ENCODE measurements around the gene SORBS1. TPM values are rescaled to one million over a fixed set of nuclear protein-coding genes. Genes with fewer than 3 reads are reported as not detected.

SORBS1 gene
- total RNA-seq, 1 donor from 2014 or later = 5.1 TPM

DNA sequence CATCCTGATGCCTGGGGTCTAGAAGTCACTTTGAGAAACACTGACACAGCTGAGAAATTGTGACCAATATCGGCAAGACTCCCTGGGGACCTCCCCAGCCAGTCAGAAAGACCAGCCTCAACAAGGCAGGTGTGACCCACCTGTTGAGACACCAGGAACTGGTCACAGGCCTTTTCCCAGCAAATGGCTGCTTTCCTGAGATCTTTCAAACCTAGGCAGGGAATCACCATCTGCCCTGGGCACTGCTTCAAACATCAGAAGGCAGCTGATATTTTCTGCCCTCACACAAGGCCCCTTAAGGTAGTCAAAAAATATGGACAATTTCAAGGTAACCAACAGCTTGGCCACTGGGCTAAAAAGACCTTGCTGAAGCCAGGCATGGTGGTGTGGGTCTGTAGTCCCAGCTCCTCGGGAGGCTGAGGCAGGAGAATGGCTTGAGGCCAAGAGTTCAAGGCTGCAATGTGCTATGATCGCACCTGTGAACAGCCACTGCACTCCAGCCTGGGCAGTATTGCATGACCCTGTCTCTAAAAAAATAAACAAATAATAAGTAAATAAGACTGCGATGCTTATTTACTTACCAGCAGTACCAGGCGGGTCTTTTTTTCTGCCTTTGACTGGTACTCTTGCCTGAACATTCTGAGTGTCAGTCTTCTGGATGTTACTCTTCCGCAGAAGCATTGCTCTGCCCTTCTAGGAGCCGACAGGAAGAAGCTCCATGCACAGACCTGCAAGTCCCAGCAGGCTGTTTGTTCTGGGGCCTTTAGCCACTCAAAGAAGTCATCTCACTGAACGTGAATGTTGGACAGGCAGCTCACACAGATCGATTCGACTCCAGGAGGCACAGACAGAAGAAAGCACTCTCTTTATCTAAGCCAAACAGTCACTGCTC lies 59.7 kb downstream of the SORBS1 start:
- Histone ChIP-seq H3K9ac (ENCODE audit: low read length) (no peak overlapping the region), H3K27ac (ENCODE audit: low read depth, low read length) (no peak overlapping the region), H4K20me1 (ENCODE audit: insufficient read depth, low read length) (no peaks in the 10 kb centered on the region), H2AFZ (ENCODE audit: low read depth, low read length) (no peak overlapping the region), H3K79me2 (ENCODE audit: insufficient read depth, low read length) (no peaks in the 10 kb centered on the region), H3K4me3 (ENCODE audit: insufficient read depth, low read depth, low read length) (no peak overlapping the region), H3K4me1 (ENCODE audit: insufficient read depth, low read length) (no peaks in the 10 kb centered on the region), H3K9me3 (ENCODE audit: insufficient read depth, low read depth, low read length) (no peaks in the 10 kb centered on the region), H3K27me3 (ENCODE audit: insufficient read depth, low read length) (no peaks in the 10 kb centered on the region), H3K4me2 (ENCODE audit: low read length) (no peak overlapping the region), H3K36me3 (ENCODE audit: insufficient read depth, low read length) (no peaks in the 10 kb centered on the region)
- H3K36me3 Mint-ChIP-seq (ENCODE audit: low read depth, unreplicated experiment) = no peaks in the 10 kb centered on the region
- H3K27ac Mint-ChIP-seq (ENCODE audit: unreplicated experiment) = no peak overlapping the region
- peaks cover 10% of the 10 kb centered on the region for H3K4me1 Mint-ChIP-seq (ENCODE audit: low read depth, unreplicated experiment)
- no peaks in the 10 kb centered on the region for H3K9me3 Mint-ChIP-seq (ENCODE audit: unreplicated experiment)
- H3K27me3 Mint-ChIP-seq (ENCODE audit: low read depth, unreplicated experiment) = peaks cover 4% of the 10 kb centered on the region
- no peak for FAIRE-seq
- H3K4me3 Mint-ChIP-seq (ENCODE audit: unreplicated experiment) = no peak overlapping the region
- no peak for DNase-seq (ENCODE audit: low read depth)
- no peak for TF ChIP-seq EZH2 (IDR thresholded peaks at IDR 0.05; ENCODE audit: insufficient read depth, low read length)
- TF ChIP-seq, protein P1, sequence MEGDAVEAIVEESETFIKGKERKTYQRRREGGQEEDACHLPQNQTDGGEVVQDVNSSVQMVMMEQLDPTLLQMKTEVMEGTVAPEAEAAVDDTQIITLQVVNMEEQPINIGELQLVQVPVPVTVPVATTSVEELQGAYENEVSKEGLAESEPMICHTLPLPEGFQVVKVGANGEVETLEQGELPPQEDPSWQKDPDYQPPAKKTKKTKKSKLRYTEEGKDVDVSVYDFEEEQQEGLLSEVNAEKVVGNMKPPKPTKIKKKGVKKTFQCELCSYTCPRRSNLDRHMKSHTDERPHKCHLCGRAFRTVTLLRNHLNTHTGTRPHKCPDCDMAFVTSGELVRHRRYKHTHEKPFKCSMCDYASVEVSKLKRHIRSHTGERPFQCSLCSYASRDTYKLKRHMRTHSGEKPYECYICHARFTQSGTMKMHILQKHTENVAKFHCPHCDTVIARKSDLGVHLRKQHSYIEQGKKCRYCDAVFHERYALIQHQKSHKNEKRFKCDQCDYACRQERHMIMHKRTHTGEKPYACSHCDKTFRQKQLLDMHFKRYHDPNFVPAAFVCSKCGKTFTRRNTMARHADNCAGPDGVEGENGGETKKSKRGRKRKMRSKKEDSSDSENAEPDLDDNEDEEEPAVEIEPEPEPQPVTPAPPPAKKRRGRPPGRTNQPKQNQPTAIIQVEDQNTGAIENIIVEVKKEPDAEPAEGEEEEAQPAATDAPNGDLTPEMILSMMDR (IDR thresholded peaks at IDR 0.05; ENCODE audit: insufficient read depth, low read depth, low read length) = no peak

DNA sequence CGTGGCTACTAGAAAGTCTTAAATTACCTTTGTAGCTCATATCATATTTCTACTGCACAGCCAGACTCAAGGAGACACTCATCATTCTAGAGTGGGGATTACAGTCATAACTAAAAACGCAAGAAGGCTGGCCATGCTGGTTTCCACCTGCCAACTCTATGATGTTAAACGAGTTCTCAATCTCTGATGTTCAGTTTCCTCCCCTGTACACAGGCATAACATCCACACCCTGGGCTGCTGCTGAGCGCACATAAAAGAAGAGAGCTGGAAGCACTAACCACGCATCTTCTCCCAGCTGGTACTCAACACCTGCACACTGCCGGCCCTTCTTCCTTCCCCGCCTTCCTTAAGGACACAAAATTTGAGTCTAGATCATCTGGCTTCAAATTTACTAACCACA lies 60.5 kb downstream of the SORBS1 start:
- H3K79me2 ChIP-seq (ENCODE audit: insufficient read depth, low read length) = no peaks in the 10 kb centered on the region
- H3K27me3 ChIP-seq (ENCODE audit: insufficient read depth, low read length) = no peaks in the 10 kb centered on the region
- no peak overlapping the region for H3K4me2 ChIP-seq (ENCODE audit: low read length)
- no peak overlapping the region for H3K9ac ChIP-seq (ENCODE audit: low read length)
- no peak for TF ChIP-seq EZH2 (IDR thresholded peaks at IDR 0.05; ENCODE audit: insufficient read depth, low read length)
- TF ChIP-seq, protein P1 (IDR thresholded peaks at IDR 0.05; ENCODE audit: insufficient read depth, low read depth, low read length) = no peak
- no peaks in the 10 kb centered on the region for H4K20me1 ChIP-seq (ENCODE audit: insufficient read depth, low read length)
- no peak overlapping the region for H3K27ac ChIP-seq (ENCODE audit: low read depth, low read length)
- H3K27ac Mint-ChIP-seq (ENCODE audit: unreplicated experiment) = no peak overlapping the region
- no peak overlapping the region for H2AFZ ChIP-seq (ENCODE audit: low read depth, low read length)
- DNase-seq (ENCODE audit: low read depth) (no peak), FAIRE-seq (no peak)
- no peak overlapping the region for H3K4me3 ChIP-seq (ENCODE audit: insufficient read depth, low read depth, low read length)
- H3K9me3 Mint-ChIP-seq (ENCODE audit: unreplicated experiment) = no peaks in the 10 kb centered on the region
- H3K27me3 Mint-ChIP-seq (ENCODE audit: low read depth, unreplicated experiment) = peaks cover 4% of the 10 kb centered on the region
- H3K36me3 Mint-ChIP-seq (ENCODE audit: low read depth, unreplicated experiment) = no peaks in the 10 kb centered on the region
- no peaks in the 10 kb centered on the region for H3K4me1 ChIP-seq (ENCODE audit: insufficient read depth, low read length)
- H3K4me1 Mint-ChIP-seq (ENCODE audit: low read depth, unreplicated experiment) = peaks cover 12% of the 10 kb centered on the region
- no peaks in the 10 kb centered on the region for H3K9me3 ChIP-seq (ENCODE audit: insufficient read depth, low read depth, low read length)
- H3K4me3 Mint-ChIP-seq (ENCODE audit: unreplicated experiment) = no peak overlapping the region
- H3K36me3 ChIP-seq (ENCODE audit: insufficient read depth, low read length) = no peaks in the 10 kb centered on the region

DNA sequence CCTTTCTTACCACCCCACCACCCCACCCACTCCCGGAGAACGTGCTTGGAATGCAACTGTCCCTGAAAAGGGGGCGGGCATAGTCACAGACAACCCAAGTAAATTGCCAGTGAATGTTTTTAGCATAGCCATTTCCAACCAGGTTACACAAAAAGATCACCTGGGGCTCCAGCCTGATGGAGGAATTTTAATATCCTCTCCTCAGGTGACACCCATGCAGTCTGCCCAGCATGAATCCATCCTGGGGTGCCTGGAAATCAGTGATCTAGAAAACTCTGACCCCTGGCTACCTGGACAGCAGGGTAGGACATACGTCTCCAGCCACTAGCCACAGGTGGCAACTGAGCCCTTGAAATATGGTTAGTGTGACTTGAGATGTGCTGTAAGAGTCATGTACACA lies 61.1 kb downstream of the SORBS1 start:
- TF ChIP-seq, protein P1 (IDR thresholded peaks at IDR 0.05; ENCODE audit: insufficient read depth, low read depth, low read length) = no peak
- TF ChIP-seq EZH2 (IDR thresholded peaks at IDR 0.05; ENCODE audit: insufficient read depth, low read length) = no peak
- DNase-seq (ENCODE audit: low read depth) = no peak
- H3K9me3 Mint-ChIP-seq (ENCODE audit: unreplicated experiment) = no peaks in the 10 kb centered on the region
- no peaks in the 10 kb centered on the region for H3K79me2 ChIP-seq (ENCODE audit: insufficient read depth, low read length)
- no peak overlapping the region for H3K4me3 ChIP-seq (ENCODE audit: insufficient read depth, low read depth, low read length)
- H3K36me3 Mint-ChIP-seq (ENCODE audit: low read depth, unreplicated experiment) = no peaks in the 10 kb centered on the region
- H4K20me1 ChIP-seq (ENCODE audit: insufficient read depth, low read length) = no peaks in the 10 kb centered on the region
- no peaks in the 10 kb centered on the region for H3K9me3 ChIP-seq (ENCODE audit: insufficient read depth, low read depth, low read length)
- H3K4me2 ChIP-seq (ENCODE audit: low read length) = no peak overlapping the region
- H3K4me1 ChIP-seq (ENCODE audit: insufficient read depth, low read length) = no peaks in the 10 kb centered on the region
- no peak overlapping the region for H3K9ac ChIP-seq (ENCODE audit: low read length)
- FAIRE-seq = no peak
- H3K27me3 Mint-ChIP-seq (ENCODE audit: low read depth, unreplicated experiment) = peaks cover 4% of the 10 kb centered on the region
- H3K36me3 ChIP-seq (ENCODE audit: insufficient read depth, low read length) = no peaks in the 10 kb centered on the region
- no peaks in the 10 kb centered on the region for H3K27me3 ChIP-seq (ENCODE audit: insufficient read depth, low read length)
- no peak overlapping the region for H2AFZ ChIP-seq (ENCODE audit: low read depth, low read length)
- H3K4me1 Mint-ChIP-seq (ENCODE audit: low read depth, unreplicated experiment) = peaks cover 12% of the 10 kb centered on the region
- H3K27ac Mint-ChIP-seq (ENCODE audit: unreplicated experiment) = no peak overlapping the region
- no peak overlapping the region for H3K4me3 Mint-ChIP-seq (ENCODE audit: unreplicated experiment)
- no peak overlapping the region for H3K27ac ChIP-seq (ENCODE audit: low read depth, low read length)

Data from astrocyte (in vitro differentiated cells and primary cell).